Peyer's patch (tissue), 4 donors: ENCODE data around the gene ARL15.

Source experiments
- CTCF ChIP-seq, 6 experiments: fragments of 450-650 bp in 4 of 6; fragments of 200-600 bp in 2 of 6; sonication (generic) in 1 of 6; IDR thresholded peaks; one replicate each; pipeline ENCODE4 v1.5.1; 2017 to 2019; ENCODE audit warnings: antibody characterized with exemption in 6 of 6, mild to moderate bottlenecking in 3 of 6, moderate library complexity in 1 of 6
- POLR2A ChIP-seq, 2 donors: fragments of 450-650 bp; IDR thresholded peaks; one replicate each; pipeline ENCODE4 v1.5.1; 2017; ENCODE audit warnings: antibody characterized with exemption in 2 of 2, mild to moderate bottlenecking in 2 of 2, moderate library complexity in 2 of 2

- TF ChIP-seq CTCF (IDR thresholded peaks at IDR 0.05), result no peak
- no peak for TF ChIP-seq POLR2A (IDR thresholded peaks at IDR 0.05)
These were observed 124.3 kb downstream of the ARL15 start for GRCh38 chr5:54186108-54186507.
